IPS DF 6.9 (cell line): ENCODE results near the gene SP6.
A peak's percentile ranks its signal among the peaks of the same experiment; 100 is the strongest.

Source experiments
- DNase-seq: peaks from one replicate; pipeline ENCODE4 v3.0.0-alpha.2; 2013; ENCODE audit warnings: low read depth, low spot score
- H3K27ac ChIP-seq: one replicate; pipeline ENCODE4 v1.5.1; 2013; ENCODE audit warnings: low read length, control low read depth
- H3K27me3 ChIP-seq: 2 replicates; pipeline ENCODE4 v1.6.1; 2013; ENCODE audit warnings: mild to moderate bottlenecking, low read length; ENCODE audit not compliant: control insufficient read depth, insufficient read depth
- H3K36me3 ChIP-seq: 2 replicates; pipeline ENCODE4 v1.6.1; 2013; ENCODE audit warnings: low read length; ENCODE audit not compliant: control insufficient read depth, insufficient read depth
- H3K4me1 ChIP-seq: 2 replicates; pipeline ENCODE4 v1.6.1; 2013; ENCODE audit warnings: low read length; ENCODE audit not compliant: control insufficient read depth, insufficient read depth
- H3K4me3 ChIP-seq: 2 replicates; pipeline ENCODE4 v1.5.1; 2013; ENCODE audit warnings: mild to moderate bottlenecking, low read length
- H3K9me3 ChIP-seq: 2 replicates; pipeline ENCODE4 v1.6.1; 2013; ENCODE audit warnings: low read length, inconsistent platforms; ENCODE audit not compliant: control insufficient read depth, insufficient read depth
- WGBS: extraction: QIAGEN DNeasy Blood & Tissue Kit; methylation state at CpG from one replicate; pipeline ENCODE4 v1.1.7; 2013; ENCODE audit warnings: mixed read lengths, missing lambda C conversion rate; ENCODE audit not compliant: insufficient read length, insufficient coverage; 5-methylcytosine and 5-hydroxymethylcytosine counted together

The SP6 gene

DNA sequence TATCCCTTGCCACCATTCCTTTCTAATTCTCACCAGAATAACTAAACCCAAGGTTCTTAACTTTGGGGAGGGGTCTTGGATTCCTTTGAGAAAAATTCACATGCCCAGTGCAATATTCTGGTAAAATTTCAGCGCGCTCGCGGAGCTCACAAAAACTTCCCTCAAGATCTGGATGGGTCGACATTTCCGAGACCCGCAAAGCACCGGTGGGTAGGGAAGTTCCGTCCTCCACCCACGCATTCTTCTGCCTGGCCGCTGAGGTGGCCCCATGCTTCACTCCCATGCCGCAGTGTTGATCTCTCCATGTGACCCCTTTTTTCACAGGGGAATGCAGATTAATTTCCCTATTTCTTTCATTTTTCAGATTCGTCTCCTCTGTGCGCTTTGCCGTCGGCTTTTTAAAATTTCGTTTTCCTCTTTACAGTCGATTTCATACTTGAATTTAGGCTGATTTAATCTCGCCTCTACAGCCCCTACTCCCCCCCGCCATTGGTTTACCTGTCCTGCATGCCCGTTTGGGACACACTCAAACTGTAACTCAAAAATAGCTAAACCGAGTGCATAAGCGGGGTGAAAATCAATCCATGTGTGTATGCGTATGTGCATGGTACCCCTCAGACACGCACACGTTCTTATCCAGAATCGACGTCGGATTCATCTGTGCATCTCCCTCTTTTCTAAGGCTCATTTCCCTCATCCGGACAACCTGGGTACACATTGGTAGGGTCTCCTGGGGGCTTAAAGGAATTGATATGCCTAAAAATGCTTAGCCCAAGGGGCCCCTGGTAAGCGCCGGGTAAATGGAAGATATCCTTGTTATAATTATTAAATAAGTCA, 1.4 kb upstream of the SP6 start:
- WGBS, result no CpG with 5 or more reads among the region's 32 CpGs
- Histone ChIP-seq H3K9me3 (no peaks in the 10 kb centered on the region), H3K4me3 (peak overlapping the region; percentile 21; the same call in 1 of the 2 replicates), H3K27ac (no peak overlapping the region), H3K4me1 (peaks cover 3% of the 10 kb centered on the region; the same call in 1 of the 2 replicates), H3K36me3 (no peaks in the 10 kb centered on the region), H3K27me3 (peaks cover 54% of the 10 kb centered on the region)
- DNase-seq, result no peak

GRCh38 chr17:47851764-47852112, 775 bp upstream of the SP6 start:
- Histone ChIP-seq H3K27ac (no peak overlapping the region), H3K36me3 (no peaks in the 10 kb centered on the region), H3K4me1 (peaks cover 3% of the 10 kb centered on the region; the same call in 1 of the 2 replicates), H3K27me3 (peaks cover 59% of the 10 kb centered on the region), H3K9me3 (no peaks in the 10 kb centered on the region), H3K4me3 (peak overlapping the region; percentile 21; the same call in 1 of the 2 replicates)
- no CpG with 5 or more reads among the region's 11 CpGs for WGBS
- no peak for DNase-seq

- DNase-seq, result no peak
- no peak overlapping the region for H3K27ac ChIP-seq
- H3K27me3 ChIP-seq, result peaks cover 68% of the 10 kb centered on the region
These were observed 631 bp downstream of the SP6 start for GRCh38 chr17:47850373-47850691.

GRCh38 chr17:47848198-47848513, 2.8 kb downstream of the SP6 start:
- no peaks in the 10 kb centered on the region for H3K36me3 ChIP-seq
- peaks cover 53% of the 10 kb centered on the region for H3K27me3 ChIP-seq
- H3K4me1 ChIP-seq, result peaks cover 5% of the 10 kb centered on the region; the same call in 1 of the 2 replicates
- WGBS, result no CpG with 5 or more reads among the region's 23 CpGs
- no peak overlapping the region for H3K27ac ChIP-seq
- no peaks in the 10 kb centered on the region for H3K9me3 ChIP-seq
- DNase-seq, result no peak
- H3K4me3 ChIP-seq, result peak overlapping the region; percentile 15; the same call in 1 of the 2 replicates

More at GRCh38 chr17:47850373-47850691, 631 bp downstream of the SP6 start:
- peak overlapping the region; percentile 40; the same call in 1 of the 2 replicates for H3K4me3 ChIP-seq
- WGBS, result no CpG with 5 or more reads among the region's 9 CpGs
- H3K36me3 ChIP-seq, result no peaks in the 10 kb centered on the region
- no peaks in the 10 kb centered on the region for H3K9me3 ChIP-seq
- peaks cover 2% of the 10 kb centered on the region; the same call in 1 of the 2 replicates for H3K4me1 ChIP-seq

- Histone ChIP-seq H3K9me3 (no peaks in the 10 kb centered on the region), H3K36me3 (no peaks in the 10 kb centered on the region), H3K4me1 (peaks cover 6% of the 10 kb centered on the region; the same call in 1 of the 2 replicates), H3K27me3 (peaks cover 47% of the 10 kb centered on the region), H3K4me3 (peak overlapping the region; percentile 15; the same call in 1 of the 2 replicates), H3K27ac (no peak overlapping the region)
- no CpG with 5 or more reads among the region's 71 CpGs for WGBS
- DNase-seq, result no peak
These were observed 3.4 kb downstream of the SP6 start for GRCh38 chr17:47847341-47848197.

- DNase-seq, result no peak
- Histone ChIP-seq H3K9me3 (no peaks in the 10 kb centered on the region), H3K4me3 (peak overlapping the region; percentile 7; the same call in 1 of the 2 replicates), H3K4me1 (peaks cover 6% of the 10 kb centered on the region; the same call in 1 of the 2 replicates), H3K36me3 (no peaks in the 10 kb centered on the region), H3K27ac (no peak overlapping the region), H3K27me3 (peaks cover 41% of the 10 kb centered on the region)
- WGBS, result no CpG with 5 or more reads among the region's 31 CpGs
These were observed 4.1 kb downstream of the SP6 start for GRCh38 chr17:47846716-47847340.

DNA sequence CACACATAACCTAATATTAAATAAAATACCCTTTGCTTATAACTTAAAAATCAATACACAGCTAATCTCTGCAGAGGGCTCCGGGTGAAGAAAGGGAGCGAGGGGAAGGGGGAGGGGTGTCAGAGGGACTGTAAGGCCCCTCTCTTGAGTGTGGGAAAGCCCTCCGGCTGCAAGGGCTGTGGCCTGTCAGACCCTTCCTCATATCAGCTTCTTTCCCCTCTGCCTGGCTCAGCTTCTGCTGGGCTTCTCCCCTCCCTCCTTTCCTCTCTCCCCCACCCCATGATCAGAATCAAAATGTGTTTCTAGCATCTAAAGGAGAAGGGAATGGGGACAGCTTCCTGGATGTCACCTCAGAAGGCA, 5.3 kb downstream of the SP6 start:
- Histone ChIP-seq H3K27ac (no peak overlapping the region), H3K27me3 (peaks cover 41% of the 10 kb centered on the region), H3K9me3 (no peaks in the 10 kb centered on the region), H3K4me3 (no peak overlapping the region), H3K4me1 (peaks cover 6% of the 10 kb centered on the region; the same call in 1 of the 2 replicates), H3K36me3 (no peaks in the 10 kb centered on the region)
- no CpG with 5 or more reads among the region's 3 CpGs for WGBS
- no peak for DNase-seq

GRCh38 chr17:47844814-47845715, 5.9 kb downstream of the SP6 start:
- no CpG with 5 or more reads among the region's 4 CpGs for WGBS

GRCh38 chr17:47844227-47844626, 6.7 kb downstream of the SP6 start:
- Histone ChIP-seq H3K4me1 (peaks cover 10% of the 10 kb centered on the region), H3K36me3 (no peaks in the 10 kb centered on the region; the same call in 1 of the 2 replicates), H3K4me3 (no peak overlapping the region), H3K9me3 (no peaks in the 10 kb centered on the region), H3K27me3 (peaks cover 28% of the 10 kb centered on the region), H3K27ac (no peak overlapping the region)
- WGBS, result no CpG with 5 or more reads among the region's 5 CpGs
- DNase-seq, result no peak

More at GRCh38 chr17:47844814-47845715, 5.9 kb downstream of the SP6 start:
- Histone ChIP-seq H3K4me1 (peaks cover 7% of the 10 kb centered on the region; the same call in 1 of the 2 replicates), H3K27me3 (peaks cover 36% of the 10 kb centered on the region), H3K27ac (no peak overlapping the region), H3K36me3 (no peaks in the 10 kb centered on the region), H3K9me3 (no peaks in the 10 kb centered on the region), H3K4me3 (no peak overlapping the region)
- no peak for DNase-seq
